ENCODE results near the gene SCAF8. TPM values are rescaled to one million over a fixed set of nuclear protein-coding genes. Genes with fewer than 3 reads are reported as not detected.

Gene SCAF8
- total and polyA plus RNA-seq, 2 of the 8 experiments (the other 6 are each of a cell fraction or from before 2014, with no cell fraction given), result 20.3 to 46.3 TPM

- H4K8ac ChIP-seq (ENCODE audit: extremely low read depth, insufficient read depth, low read length), result no peak overlapping the region
- TF ChIP-seq TEAD4 (IDR thresholded peaks at IDR 0.05; ENCODE audit: low read depth, low read length) (peak; percentile 25; the same call in 1 of the 2 replicates), SP1 (IDR thresholded peaks at IDR 0.05; ENCODE audit: low read depth, low read length) (no peak)
- H4K20me1 ChIP-seq (replicated peaks in 1 of 2; ENCODE audit: control insufficient read depth in 1 of 2, insufficient read depth in 2 of 2, low read length in 2 of 2), result no peaks in the 10 kb centered on the region
- 0 out of 2 replicates have a peak overlapping the region, but pooled peaks have one; percentile 4 for H2AFZ ChIP-seq (ENCODE audit: low read length)
- no peak overlapping the region for H3K4me3 ChIP-seq (ENCODE audit: extremely low read depth in 1 of 4, insufficient read depth in 2 of 4, low read depth in 3 of 4, low read length in 4 of 4)
- H3K27me3 ChIP-seq (replicated peaks in 1 of 4; ENCODE audit: control insufficient read depth in 3 of 4, extremely low read depth in 1 of 4, insufficient read depth in 3 of 4, low read length in 3 of 4), result no peaks in the 10 kb centered on the region
- peak overlapping the region; percentile 57 for H3K4ac ChIP-seq (replicated peaks; ENCODE audit: insufficient read length, low read depth, low read length)
- no peak overlapping the region for H3K27ac ChIP-seq (ENCODE audit: low read depth, low read length)
- H3K9me3 ChIP-seq (ENCODE audit: insufficient read depth in 2 of 2, low read depth in 1 of 2, low read length in 1 of 2), result no peaks in the 10 kb centered on the region
- FAIRE-seq, result no peak
- DNase-seq (ENCODE audit: low read depth in 1 of 2, low spot score in 2 of 2), result no peak
- H2BK120ac ChIP-seq (replicated peaks; ENCODE audit: low read depth, low read length), result no peak overlapping the region
- H4K5ac ChIP-seq (ENCODE audit: insufficient read length, low read depth, low read length), result no peak overlapping the region
- H2BK5ac ChIP-seq (ENCODE audit: low read depth, low read length), result no peak overlapping the region
- H2BK15ac ChIP-seq (ENCODE audit: low read length), result no peak overlapping the region
- ChIA-PET POLR2A (ENCODE audit: partially characterized antibody) (interaction anchor here (1.3 kb wide), 1 partner anchor 9 kb away, joined by 4 read pairs; no protein-coding TSS in a partner anchor), CTCF (ENCODE audit: partially characterized antibody) (no interaction called here)
- no peaks in the 10 kb centered on the region for H3K36me3 ChIP-seq (ENCODE audit: control insufficient read depth in 2 of 4, insufficient read depth in 4 of 4, low read length in 3 of 4)
- 0 out of 7 replicates have a peak, but pooled peaks cover 0 to 3% (median 0%) of the 10 kb centered on the region in 4 experiments for H3K4me1 ChIP-seq (replicated peaks in 1 of 4; ENCODE audit: control insufficient read depth in 3 of 4, insufficient read depth in 4 of 4, low read length in 3 of 4)
- H3K79me2 ChIP-seq (ENCODE audit: control insufficient read depth in 1 of 2, insufficient read depth in 2 of 2, low read length in 2 of 2), result no peaks in the 10 kb centered on the region
- no peaks in the 10 kb centered on the region; the same call in 1 of the 2 replicates for H3K79me1 ChIP-seq (ENCODE audit: low read depth, low read length)
- no peak overlapping the region for H3K4me2 ChIP-seq (ENCODE audit: insufficient read depth in 1 of 2, low read depth in 2 of 2, low read length in 2 of 2)
- no peak overlapping the region for H3K56ac ChIP-seq (replicated peaks; ENCODE audit: insufficient read length, low read depth, low read length)
- 73% methylated on average over 4 of the region's 4 CpGs; no CpG with 5 or more reads in 1 of the 2 experiments for WGBS, 2 experiments (ENCODE audit: extremely low coverage in 1 of 2, insufficient coverage in 1 of 2, insufficient read length in 1 of 2, insufficient replicate concordance in 2 of 2, low coverage in 1 of 2, low lambda C conversion rate in 2 of 2, missing lambda C conversion rate in 1 of 2)
- H3K23me2 ChIP-seq (ENCODE audit: low read depth, low read length), result no peaks in the 10 kb centered on the region
- H2BK20ac ChIP-seq (ENCODE audit: low read length), result no peak overlapping the region
- no peak overlapping the region for H3K23ac ChIP-seq (ENCODE audit: insufficient read length)
- H4K91ac ChIP-seq (replicated peaks; ENCODE audit: insufficient read length, low read length), result no peak overlapping the region
- H3K9ac ChIP-seq (replicated peaks in 1 of 4; ENCODE audit: extremely low read depth in 1 of 4, low read depth in 3 of 4, low read length in 3 of 4), result no peak overlapping the region
- no peak overlapping the region for H2AK5ac ChIP-seq (ENCODE audit: low read depth, low read length)
- peak overlapping the region; percentile 48 for H3K14ac ChIP-seq (ENCODE audit: insufficient read length)
- H2BK12ac ChIP-seq (ENCODE audit: low read depth, low read length), result no peak overlapping the region
- no peak overlapping the region for H3K18ac ChIP-seq (ENCODE audit: extremely low read depth, low read length)
These were observed 30.1 kb upstream of the SCAF8 start for GRCh38 chr6:154703124-154703523.
